GM21723 (cell line): ENCODE data around the gene GRIN2D.
A peak's percentile ranks its signal among the peaks of the same experiment; 100 is the strongest.

Source experiments
- ATAC-seq: cut with Tn5 transposase; IDR thresholded peaks from one replicate; pipeline ENCODE4 v1.9.1; 2021; ENCODE audit warnings: mild to moderate bottlenecking, moderate library complexity; ENCODE audit not compliant: unreplicated experiment

The GRIN2D gene

GRCh38 chr19:48393559-48394330 lies at the start of gene GRIN2D:
Gene GRIN2D (plus strand): TSS chr19:48393668. CDS start chr19:48398393, 4,725 bp downstream.
- no peak for ATAC-seq

GRCh38 chr19:48344892-48345291 lies 48.6 kb upstream of the GRIN2D start:
- ATAC-seq, result no peak

DNA sequence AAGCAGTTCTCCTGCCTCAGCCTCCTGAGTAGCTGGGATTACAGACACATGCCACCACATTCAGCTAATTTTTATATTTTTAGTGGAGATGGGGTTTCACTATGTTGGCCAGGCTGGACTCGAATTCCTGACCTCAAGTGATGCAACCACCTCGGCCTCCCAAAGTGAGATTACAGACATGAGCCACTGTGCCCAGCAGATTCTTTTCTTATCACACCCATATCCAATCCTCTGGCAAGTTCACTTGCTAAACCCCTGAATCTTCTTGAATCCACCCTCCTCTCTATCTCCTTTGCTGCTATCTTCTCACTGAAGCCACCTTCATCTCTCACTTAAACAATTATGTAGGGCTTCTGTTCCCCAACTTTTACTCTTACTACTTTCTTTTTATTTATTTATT lies 47.3 kb upstream of the GRIN2D start:
- no peak for ATAC-seq

GRCh38 chr19:48348045-48348444 lies 45.4 kb upstream of the GRIN2D start:
- ATAC-seq, result no peak

DNA sequence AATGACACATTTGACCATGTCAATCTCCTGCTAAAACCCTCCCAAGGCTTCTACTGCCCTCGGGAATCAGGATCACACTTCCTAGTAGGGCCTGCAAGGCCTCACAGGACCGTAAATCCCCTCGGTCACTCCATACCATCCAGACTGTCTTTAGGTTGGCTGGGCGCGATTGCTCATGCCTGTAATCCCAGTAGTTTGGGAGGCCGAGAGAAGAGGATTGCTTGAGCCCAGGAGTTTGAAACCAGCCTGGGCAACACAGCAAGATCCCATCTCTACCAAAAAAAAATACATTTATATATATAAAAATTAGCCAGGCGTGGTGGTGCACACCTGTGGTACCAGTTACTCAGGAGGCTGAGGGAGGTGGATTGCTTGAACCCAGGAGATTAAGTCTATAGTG lies 44.7 kb upstream of the GRIN2D start:
- no peak for ATAC-seq

DNA sequence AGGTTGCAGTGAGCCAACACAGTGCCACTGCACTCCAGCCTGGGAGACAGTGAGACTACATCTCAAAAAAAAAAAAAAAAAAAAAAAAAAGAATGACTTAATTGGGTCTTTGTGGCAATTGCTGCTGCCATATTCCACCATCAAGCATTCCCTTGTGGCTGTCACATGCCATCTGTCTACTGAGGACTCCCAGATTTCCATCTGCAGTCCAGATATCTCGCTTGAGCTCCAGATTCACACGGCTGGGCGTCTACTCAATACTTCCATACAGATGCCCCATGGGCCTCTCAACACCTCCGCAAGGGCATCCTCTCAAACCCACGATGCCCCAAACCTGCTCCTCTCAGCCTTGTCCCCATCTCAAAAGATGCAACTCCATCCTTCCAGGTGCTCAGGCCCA lies 42.6 kb upstream of the GRIN2D start:
- no peak for ATAC-seq

GRCh38 chr19:48351341-48351752 lies 42.1 kb upstream of the GRIN2D start:
- ATAC-seq, result no peak

GRCh38 chr19:48353677-48354076 lies 39.8 kb upstream of the GRIN2D start:
- no peak for ATAC-seq

DNA sequence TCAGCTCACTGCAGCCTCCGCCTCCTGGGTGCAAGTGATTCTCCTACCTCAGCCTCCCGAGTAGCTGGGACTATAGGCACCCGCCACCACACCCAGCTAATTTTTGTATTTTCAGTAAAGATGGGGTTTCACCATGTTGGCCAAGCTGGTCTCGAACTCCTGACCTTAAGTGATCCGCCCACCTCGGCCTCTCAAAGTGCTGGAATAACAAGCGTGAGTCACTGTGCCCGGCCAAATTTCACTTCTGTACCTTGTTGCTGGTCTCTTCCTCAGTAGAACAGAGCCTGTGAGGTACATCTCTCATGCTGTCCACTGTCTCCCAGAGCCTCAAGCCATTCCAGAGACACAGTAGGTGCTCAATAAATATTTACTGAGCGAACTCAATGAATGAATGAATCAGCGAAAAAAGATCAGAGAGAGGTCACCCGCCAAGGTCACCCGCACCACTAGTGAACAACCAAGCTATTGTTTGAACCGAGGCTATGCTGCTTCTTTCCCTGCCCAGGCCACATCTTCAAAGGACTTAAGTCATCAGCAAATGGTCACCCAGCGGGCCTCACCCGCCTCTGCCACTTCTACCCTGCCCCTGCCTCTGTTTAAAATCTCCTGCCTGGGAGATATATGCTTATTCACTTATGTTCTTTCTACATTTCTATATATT lies 39.0 kb upstream of the GRIN2D start:
- no peak for ATAC-seq

GRCh38 chr19:48355365-48355954 lies 38.0 kb upstream of the GRIN2D start:
- no peak for ATAC-seq

DNA sequence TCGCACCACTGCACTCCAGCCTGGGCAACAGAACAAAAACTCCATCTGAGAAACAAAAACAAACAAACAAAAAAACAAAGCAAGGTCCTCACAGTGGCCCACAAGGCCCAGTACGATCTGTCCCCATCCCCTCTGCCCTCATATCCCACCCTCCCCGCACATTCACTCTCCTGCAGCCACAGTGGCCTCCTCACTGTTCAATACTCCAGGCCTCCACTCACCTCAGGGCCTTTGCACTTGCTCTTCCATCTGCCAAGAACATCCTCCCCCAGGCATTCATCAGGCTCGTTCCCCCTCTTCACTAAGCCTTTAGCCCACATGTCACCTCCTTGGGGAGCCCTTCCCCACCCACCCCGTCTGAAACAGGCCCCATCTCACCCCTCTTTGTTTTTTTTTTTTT lies 34.3 kb upstream of the GRIN2D start:
- no peak for ATAC-seq

GRCh38 chr19:48361912-48362311 lies 31.6 kb upstream of the GRIN2D start:
- ATAC-seq, result no peak

GRCh38 chr19:48362716-48363499 lies 30.6 kb upstream of the GRIN2D start:
- ATAC-seq, result peak; percentile 60

- peak; percentile 6 for ATAC-seq
Measured at GRCh38 chr19:48363500-48363809, 30.0 kb upstream of the GRIN2D start.

- ATAC-seq, result peak; percentile 81
Measured at GRCh38 chr19:48363810-48364597, 29.5 kb upstream of the GRIN2D start, which contains the start of the genes SYNGR4 and TMEM143. Gene SYNGR4 (plus strand): TSS chr19:48364367. CDS start chr19:48365843, 1,476 bp downstream. Gene TMEM143 (minus strand): TSS chr19:48363940. CDS start chr19:48363920, 20 bp downstream.

DNA sequence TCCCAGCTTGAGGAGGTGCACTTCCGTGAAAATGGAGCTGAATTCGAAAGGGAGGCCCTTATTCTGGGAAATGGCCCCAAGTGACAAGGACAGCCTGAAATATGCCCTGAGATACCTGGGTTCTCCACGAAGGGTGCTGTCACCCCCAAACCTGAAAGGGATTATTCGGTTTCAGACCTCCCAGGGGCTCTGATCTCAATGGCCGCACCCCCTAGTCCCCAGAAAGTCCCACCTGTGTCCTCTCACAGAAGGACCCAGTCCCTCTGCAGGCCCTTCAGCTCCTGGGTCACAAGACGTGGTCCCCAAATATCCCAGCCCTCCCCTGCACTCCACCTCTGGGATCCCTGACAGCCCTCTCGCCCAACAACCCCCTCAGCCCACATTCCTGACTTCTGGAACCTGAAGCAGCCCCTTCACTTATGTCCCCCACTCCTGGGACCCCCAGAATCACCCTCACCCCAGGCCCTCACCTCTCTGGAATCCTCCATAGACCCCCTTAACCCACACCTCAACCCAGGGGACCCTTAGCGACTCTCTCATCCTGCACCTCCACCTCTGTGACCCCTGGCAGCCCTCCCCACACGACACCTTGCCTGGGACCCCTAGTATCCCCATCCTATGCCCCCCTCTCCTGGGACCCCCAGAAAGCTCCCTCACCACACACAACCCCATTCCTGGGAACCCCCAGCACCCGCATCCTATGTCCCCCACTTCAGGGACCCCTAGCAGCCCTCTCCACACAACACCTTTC lies 28.7 kb upstream of the GRIN2D start:
- no peak for ATAC-seq

GRCh38 chr19:48365602-48366001 lies 27.9 kb upstream of the GRIN2D start:
- no peak for ATAC-seq

- ATAC-seq, result no peak
Measured at GRCh38 chr19:48367855-48368254, 25.6 kb upstream of the GRIN2D start.

- no peak for ATAC-seq
Measured at GRCh38 chr19:48368936-48369335, 24.5 kb upstream of the GRIN2D start.

- no peak for ATAC-seq
Measured at GRCh38 chr19:48370955-48371354, 22.5 kb upstream of the GRIN2D start.
